Brain pericyte (primary cell): ENCODE measurements around the gene C6orf120.
"Not testable (repeated sequence)": the region's sequence is repeated elsewhere in the genome, so short reads cannot be mapped to it uniquely, and the experiment has no call there.

Experiments
- DNase-seq: peaks from one replicate; pipeline ENCODE4 v3.0.0-alpha.2; 2012; ENCODE audit warnings: low read depth, low spot score

Gene C6orf120

GRCh38 chr6:169678342-169678741, 23.6 kb upstream of the C6orf120 start:
- no peak for DNase-seq

DNA sequence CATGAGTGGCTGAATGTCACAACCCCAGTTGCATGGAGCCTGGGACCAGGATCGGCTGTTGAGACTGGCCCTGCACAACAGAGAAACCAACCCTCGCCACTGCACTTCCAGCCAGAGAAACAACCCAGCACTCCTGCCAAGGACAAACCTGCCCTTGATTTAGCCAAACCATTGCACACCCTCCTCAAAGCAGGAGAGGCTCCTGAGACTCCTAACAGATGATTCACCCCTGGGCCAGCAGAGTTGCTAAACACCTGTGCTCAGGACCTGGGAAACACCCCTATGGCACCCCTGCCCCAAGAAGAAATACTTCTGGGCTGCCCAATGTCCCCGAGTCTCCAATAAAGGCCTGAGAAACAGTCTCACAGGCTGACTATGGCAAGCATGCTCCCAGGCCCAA, 17.9 kb upstream of the C6orf120 start:
- no peak for DNase-seq

- no peak for DNase-seq
Measured at GRCh38 chr6:169685860-169686259, 16.1 kb upstream of the C6orf120 start.

GRCh38 chr6:169689287-169689686, 12.6 kb upstream of the C6orf120 start:
- no peak for DNase-seq

DNA sequence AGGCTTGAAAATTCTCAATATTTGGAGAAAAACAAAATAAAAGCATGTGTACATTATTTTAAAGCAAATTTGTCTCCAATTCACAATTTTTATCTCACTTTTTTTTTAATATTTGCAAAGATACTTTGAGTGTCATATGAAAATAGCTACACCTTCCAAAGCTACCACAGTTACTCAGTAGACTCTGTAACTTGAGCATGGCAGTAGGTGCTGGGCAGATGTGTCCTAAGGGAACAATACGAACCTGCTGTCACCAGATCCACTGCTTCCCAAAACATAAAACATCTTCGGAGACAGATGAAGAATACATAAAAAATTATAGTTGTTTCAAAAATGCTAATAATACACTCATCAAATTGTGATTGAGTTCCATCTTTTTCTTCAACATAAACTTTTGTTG, 10.7 kb upstream of the C6orf120 start:
- DNase-seq, result no peak

- DNase-seq, result no peak
Measured at GRCh38 chr6:169692516-169692915, 9.4 kb upstream of the C6orf120 start.

GRCh38 chr6:169695131-169695530, 6.8 kb upstream of the C6orf120 start:
- no peak for DNase-seq

GRCh38 chr6:169697115-169697514, 4.8 kb upstream of the C6orf120 start:
- not testable (repeated sequence) for DNase-seq

GRCh38 chr6:169700296-169700695, 1.6 kb upstream of the C6orf120 start:
- DNase-seq, result no peak

DNA sequence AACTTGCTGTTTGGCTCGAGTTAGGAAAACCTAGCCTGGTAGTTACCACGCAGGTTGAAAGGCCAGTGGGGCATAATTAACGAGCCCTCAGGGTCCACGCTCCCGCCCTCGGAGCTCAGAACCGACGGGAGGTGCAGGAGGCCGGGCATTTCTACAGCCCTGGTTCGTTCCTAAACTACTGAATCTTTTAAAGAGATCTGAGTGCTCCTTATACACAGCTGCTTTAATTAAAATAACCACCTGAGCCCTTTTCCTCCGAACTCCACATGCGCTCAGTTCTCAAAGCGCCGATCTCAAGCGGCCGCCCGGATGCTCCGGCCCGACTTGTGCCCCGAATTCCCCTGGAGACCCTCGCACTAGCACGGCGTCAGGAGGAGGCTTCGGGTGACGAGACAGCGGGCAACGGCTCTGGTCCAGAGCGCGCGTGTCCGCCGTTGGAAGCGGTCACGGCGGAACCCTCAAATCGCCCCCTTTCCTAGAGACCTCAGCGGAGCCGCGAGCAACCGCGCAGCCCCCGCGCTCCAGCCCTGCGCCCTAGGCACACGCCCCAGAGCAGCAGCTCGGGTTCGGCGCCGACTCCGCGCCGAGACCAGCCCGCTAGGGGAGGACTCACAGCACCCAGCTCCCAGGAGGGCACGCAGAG, 494 bp upstream of the C6orf120 start:
- DNase-seq, result no peak

DNA sequence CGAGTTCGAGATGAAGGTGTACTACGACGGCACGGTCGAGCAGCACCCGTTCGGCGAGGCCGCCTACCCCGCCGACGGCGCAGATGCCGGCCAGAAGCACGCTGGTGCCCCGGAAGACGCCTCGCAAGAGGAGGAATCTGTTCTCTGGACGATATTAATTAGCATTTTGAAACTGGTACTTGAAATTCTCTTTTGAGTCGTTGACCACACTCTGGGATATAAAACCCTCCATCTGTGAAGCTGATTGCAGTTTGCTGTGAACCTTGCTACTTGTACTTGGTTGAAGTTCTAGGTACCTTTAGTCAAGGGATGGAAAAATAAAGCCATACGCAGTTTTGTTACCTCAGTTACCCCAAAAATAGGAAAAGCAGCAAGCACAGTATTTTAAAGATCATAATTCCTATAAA, 917 bp downstream of the C6orf120 start:
- DNase-seq, result no peak

- DNase-seq, result no peak
Measured at GRCh38 chr6:169707772-169708171, 5.8 kb downstream of the C6orf120 start.

DNA sequence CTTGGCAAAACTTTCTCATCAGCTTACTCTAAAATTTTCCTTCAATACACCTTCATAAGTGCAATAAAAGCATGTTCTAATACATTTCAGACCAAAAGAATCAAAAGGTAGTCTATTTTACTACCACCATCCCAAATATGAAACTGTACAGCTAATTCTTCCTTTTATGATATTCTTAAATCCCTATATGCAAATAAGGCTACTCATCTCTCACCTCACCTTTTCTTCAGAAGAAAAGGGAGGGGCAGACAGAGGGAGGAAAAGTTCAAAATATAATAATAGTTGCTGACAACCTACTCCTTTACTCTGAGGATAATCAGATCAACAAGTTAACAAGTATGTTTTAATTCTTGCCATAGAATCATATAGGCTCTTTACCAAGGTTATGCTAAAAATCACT, 7.4 kb downstream of the C6orf120 start:
- DNase-seq, result no peak

DNA sequence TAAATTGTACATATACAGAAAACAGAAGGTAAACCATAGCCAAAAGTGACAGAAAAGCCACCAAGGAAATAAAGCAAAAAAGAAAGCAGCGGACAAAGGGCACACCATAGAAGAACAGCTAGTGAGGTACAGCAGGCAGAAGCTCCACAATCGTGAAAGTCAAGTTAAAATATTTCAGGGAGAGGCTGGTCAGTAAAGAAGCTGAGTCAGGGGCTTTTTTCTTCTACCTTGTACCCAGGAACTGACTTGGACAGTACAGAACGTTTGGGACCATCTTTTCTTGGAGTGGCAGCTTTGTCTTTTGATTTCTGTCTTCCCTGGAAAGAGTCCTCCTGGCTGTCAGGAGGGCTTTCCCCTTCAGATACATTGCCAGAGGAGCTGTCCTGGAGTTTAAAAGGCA, 8.1 kb downstream of the C6orf120 start:
- DNase-seq, result no peak

DNA sequence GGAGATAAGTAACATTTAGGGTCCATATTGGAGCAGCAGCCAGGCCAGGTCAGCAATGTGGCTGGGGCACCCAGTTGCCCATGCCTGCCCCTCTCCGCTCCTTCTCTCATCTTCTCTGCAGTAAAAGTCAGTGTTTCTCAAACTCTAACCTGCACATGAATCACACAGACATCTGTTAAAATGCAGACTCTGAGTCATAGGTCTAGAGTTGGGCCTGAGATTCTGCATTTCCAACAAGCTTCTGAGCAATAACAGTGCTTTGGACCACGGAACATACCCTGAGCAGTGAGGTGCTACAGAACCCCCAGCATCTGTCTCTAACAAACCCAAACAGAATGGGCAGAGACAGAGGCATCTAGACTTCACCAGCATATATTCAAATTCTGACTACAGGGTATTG, 12.3 kb downstream of the C6orf120 start:
- no peak for DNase-seq

DNA sequence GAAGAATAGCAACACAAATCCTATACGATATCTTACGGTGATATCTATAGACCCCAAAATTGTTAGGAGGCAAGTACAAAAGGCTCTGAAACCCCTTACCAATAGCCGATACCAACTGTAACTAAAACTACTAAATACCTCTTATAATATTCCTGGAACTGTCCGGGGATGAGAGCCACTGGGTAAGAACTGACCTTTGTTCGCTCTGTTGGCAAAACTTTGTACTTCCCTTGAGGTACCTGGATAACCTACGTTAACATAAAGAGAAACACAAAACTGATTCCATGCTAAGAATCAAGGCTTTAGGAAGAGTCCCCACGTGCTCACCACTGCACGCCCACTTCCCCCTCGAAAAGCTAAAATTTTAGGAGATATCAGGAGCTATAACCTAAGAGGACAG, 12.7 kb downstream of the C6orf120 start:
- no peak for DNase-seq

GRCh38 chr6:169719117-169719516, 17.2 kb downstream of the C6orf120 start:
- no peak for DNase-seq

- no peak for DNase-seq
Measured at GRCh38 chr6:169720207-169720855, 18.4 kb downstream of the C6orf120 start.

DNA sequence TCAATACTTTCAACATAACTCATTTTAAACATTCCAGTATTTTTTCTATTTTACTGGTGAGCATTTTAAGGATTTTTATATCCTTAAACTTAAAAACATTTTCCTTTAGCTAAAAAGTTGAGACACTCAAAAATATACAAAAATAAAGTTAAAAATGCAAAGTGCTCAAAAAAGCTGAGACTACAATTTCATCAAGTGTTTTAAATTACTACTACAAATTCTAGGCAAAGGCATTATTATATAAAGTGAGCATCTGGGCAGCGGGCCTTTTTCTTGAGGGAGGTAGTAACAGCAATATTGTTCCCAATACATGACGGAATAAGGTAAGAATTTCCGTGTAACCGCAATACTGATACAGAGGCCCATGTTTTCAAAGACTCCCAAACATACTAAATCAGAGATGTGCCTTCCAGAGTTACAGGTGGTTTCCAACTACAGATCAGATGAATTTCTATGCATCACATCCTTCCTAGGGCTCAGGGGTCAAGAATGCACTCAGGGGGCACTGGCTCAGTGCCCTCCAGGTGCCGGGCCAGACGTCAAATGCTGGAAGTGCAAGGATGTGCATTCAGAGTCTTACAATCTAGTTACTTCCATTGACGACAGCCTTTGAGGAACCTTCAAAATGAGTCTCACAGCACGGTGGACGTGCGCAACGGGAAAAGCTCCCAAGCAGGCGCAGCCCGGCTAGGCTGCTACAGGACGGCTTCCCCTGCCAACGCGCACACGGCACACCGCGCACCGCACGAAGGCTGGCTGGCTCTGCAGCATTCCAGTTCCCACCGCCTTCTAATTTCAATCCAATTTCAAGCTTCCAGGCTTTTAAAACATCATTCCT, 20.7 kb downstream of the C6orf120 start:
- no peak for DNase-seq

DNA sequence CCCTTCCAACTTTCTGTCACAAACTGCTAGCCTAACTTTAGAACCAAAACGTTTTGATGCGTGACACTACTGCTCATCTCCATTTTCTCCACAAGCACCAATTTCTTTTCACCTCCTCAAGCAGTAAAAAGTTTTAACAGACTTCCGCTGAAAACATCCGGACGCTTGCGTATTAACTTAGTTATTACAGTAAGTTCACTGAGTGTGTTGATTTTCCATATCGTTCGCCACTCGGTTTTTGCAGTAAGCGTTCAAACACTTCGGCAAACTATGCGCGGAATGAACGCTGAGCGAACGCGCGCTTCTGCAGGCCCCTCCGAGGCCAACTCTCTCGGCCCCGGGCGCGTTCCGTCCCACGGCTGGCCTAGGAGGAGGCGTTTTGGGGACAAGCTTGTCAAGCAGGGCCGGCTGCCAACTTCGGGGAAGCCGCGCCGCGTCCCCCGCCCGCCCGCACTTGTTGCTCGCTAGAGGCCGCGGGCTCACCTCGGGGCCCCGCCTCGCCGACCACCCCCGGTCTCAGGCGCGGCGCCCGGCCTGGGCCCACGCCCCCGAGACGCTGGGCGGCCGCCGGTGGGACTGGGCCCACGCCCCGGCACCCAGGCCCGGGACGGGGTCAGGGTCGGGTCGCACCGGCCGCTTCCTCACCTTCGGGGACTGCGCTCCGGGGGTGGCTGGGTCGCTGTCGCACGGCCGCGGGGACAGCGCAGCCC, 21.4 kb downstream of the C6orf120 start:
- DNase-seq, result no peak

DNA sequence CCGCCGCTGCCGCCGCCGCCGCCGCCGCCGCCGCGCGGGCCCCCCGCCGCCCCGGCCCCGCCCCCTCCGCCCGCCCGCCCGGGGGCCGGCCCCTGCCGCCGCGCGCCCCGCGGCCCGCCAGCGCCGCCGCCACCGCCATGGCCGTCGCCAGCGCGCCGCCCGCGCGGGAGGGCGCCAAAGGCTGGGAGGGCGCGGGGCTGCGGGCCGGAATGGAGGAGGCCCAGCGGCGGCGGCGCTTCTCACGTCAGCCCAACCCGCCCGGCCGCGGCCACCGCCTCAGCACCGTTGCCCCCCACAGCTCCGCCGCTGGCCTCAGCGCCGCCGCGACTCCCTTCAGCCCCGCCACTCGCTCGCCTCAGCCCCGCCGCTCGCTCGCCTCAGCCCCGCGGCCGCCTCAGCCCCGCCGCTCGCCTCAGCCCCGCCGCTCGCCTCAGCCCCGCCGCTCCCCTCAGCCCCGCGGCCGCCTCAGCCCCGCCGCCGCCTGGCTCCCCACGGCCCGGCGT, 22.1 kb downstream of the C6orf120 start:
- no peak for DNase-seq
